Type B pancreatic cell (in vitro differentiated cells): ENCODE results near the gene HDAC10. TPM values are rescaled to one million over a fixed set of nuclear protein-coding genes. Genes with fewer than 3 reads are reported as not detected.

Experiments used
- DNase-seq: peaks from one replicate; pipeline ENCODE4 v3.0.0; 2021; ENCODE audit warnings: mixed read lengths; ENCODE audit not compliant: unreplicated experiment; ENCODE audit errors: extremely low spot score
- H3K27ac Mint-ChIP-seq: 2 replicates; pipeline ENCODE4 v1.8.0; 2021; ENCODE audit warnings: mild to moderate bottlenecking, mixed read lengths
- H3K27me3 Mint-ChIP-seq: 2 replicates; pipeline ENCODE4 v1.8.0; 2021; ENCODE audit warnings: mixed read lengths
- H3K36me3 Mint-ChIP-seq: 2 replicates; pipeline ENCODE4 v1.8.0; 2021; ENCODE audit warnings: mixed read lengths
- H3K4me1 Mint-ChIP-seq: one replicate; pipeline ENCODE4 v1.8.0; 2021; ENCODE audit warnings: mixed read lengths; ENCODE audit not compliant: unreplicated experiment
- H3K4me3 Mint-ChIP-seq: 2 replicates; pipeline ENCODE4 v1.8.0; 2021; ENCODE audit warnings: mild to moderate bottlenecking, mixed read lengths
- H3K9me3 Mint-ChIP-seq: 2 replicates; pipeline ENCODE4 v1.8.0; 2021; ENCODE audit warnings: mixed read lengths
- total RNA-seq: library from RNA; stranded (reverse); gene quantifications from 2 replicates; pipeline ENCODE4 v1.2.1, GENCODE V29; 2021; ENCODE audit warnings: low replicate concordance
- TF ChIP-seq, protein P1 (sequence below): fragments of 200-600 bp; sonication (generic); conservative IDR thresholded peaks from 2 replicates; pipeline ENCODE4 v1.5.0; 2021; ENCODE audit warnings: antibody characterized with exemption, mild to moderate bottlenecking

Gene HDAC10
- total RNA-seq, 1 donor from 2014 or later, result 37.1 TPM

DNA sequence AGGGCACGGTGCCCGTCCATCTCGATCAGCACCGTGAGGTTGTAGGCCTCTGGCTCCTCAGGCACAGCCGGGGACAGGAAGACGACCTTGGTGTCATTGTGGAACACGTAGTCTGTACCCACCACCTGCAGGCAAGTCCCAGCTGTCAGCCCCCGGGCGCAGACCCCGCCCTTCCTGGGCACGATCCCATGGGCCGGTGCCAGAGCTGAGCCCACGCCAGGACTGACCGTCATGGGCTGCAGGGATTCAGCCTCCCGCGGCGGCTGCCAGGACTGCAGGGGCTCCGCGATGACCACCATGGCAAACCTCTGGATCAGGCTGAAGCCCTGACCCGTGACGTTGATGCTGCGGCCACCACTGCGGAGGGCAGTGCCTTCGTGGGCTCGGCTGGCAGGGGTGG lies 30.9 kb upstream of the HDAC10 start:
- no peaks in the 10 kb centered on the region for H3K36me3 Mint-ChIP-seq
- TF ChIP-seq, protein P1, sequence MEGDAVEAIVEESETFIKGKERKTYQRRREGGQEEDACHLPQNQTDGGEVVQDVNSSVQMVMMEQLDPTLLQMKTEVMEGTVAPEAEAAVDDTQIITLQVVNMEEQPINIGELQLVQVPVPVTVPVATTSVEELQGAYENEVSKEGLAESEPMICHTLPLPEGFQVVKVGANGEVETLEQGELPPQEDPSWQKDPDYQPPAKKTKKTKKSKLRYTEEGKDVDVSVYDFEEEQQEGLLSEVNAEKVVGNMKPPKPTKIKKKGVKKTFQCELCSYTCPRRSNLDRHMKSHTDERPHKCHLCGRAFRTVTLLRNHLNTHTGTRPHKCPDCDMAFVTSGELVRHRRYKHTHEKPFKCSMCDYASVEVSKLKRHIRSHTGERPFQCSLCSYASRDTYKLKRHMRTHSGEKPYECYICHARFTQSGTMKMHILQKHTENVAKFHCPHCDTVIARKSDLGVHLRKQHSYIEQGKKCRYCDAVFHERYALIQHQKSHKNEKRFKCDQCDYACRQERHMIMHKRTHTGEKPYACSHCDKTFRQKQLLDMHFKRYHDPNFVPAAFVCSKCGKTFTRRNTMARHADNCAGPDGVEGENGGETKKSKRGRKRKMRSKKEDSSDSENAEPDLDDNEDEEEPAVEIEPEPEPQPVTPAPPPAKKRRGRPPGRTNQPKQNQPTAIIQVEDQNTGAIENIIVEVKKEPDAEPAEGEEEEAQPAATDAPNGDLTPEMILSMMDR, result no peak
- H3K4me1 Mint-ChIP-seq, result no peaks in the 10 kb centered on the region
- peak overlapping the region; percentile 95 for H3K27ac Mint-ChIP-seq
- no peaks in the 10 kb centered on the region for H3K27me3 Mint-ChIP-seq
- no peak for DNase-seq
- no peak overlapping the region for H3K4me3 Mint-ChIP-seq
- H3K9me3 Mint-ChIP-seq, result no peaks in the 10 kb centered on the region

- Mint-ChIP-seq H3K27ac (no peak overlapping the region), H3K36me3 (no peaks in the 10 kb centered on the region), H3K27me3 (no peaks in the 10 kb centered on the region), H3K4me1 (no peaks in the 10 kb centered on the region), H3K9me3 (no peaks in the 10 kb centered on the region), H3K4me3 (no peak overlapping the region)
- no peak for DNase-seq
- TF ChIP-seq, protein P1, result no peak
Measured at GRCh38 chr22:50281384-50281760, 30.3 kb upstream of the HDAC10 start.

GRCh38 chr22:50280708-50281383 lies 29.8 kb upstream of the HDAC10 start:
- H3K27ac Mint-ChIP-seq, result no peak overlapping the region
- H3K36me3 Mint-ChIP-seq, result no peaks in the 10 kb centered on the region

GRCh38 chr22:50280022-50280707 lies 29.1 kb upstream of the HDAC10 start:
- Mint-ChIP-seq H3K27ac (no peak overlapping the region), H3K27me3 (no peaks in the 10 kb centered on the region), H3K9me3 (no peaks in the 10 kb centered on the region), H3K36me3 (no peaks in the 10 kb centered on the region), H3K4me1 (no peaks in the 10 kb centered on the region), H3K4me3 (no peak overlapping the region)
- TF ChIP-seq, protein P1, result no peak
- no peak for DNase-seq

More at GRCh38 chr22:50280708-50281383, 29.8 kb upstream of the HDAC10 start:
- Mint-ChIP-seq H3K4me1 (no peaks in the 10 kb centered on the region), H3K9me3 (no peaks in the 10 kb centered on the region), H3K4me3 (no peak overlapping the region), H3K27me3 (no peaks in the 10 kb centered on the region)
- TF ChIP-seq, protein P1, result no peak
- DNase-seq, result no peak

GRCh38 chr22:50278956-50279619 lies 28.0 kb upstream of the HDAC10 start:
- Mint-ChIP-seq H3K27ac (no peak overlapping the region), H3K36me3 (peaks cover 1% of the 10 kb centered on the region), H3K4me3 (no peak overlapping the region), H3K9me3 (no peaks in the 10 kb centered on the region), H3K4me1 (no peaks in the 10 kb centered on the region), H3K27me3 (no peaks in the 10 kb centered on the region)
- TF ChIP-seq, protein P1, result no peak
- DNase-seq, result no peak
